ENCODE data around the gene LTA4H.
"Not testable (repeated sequence)": the region's sequence is repeated elsewhere in the genome, so short reads cannot be mapped to it uniquely, and the experiment has no call there.

The LTA4H gene

DNA sequence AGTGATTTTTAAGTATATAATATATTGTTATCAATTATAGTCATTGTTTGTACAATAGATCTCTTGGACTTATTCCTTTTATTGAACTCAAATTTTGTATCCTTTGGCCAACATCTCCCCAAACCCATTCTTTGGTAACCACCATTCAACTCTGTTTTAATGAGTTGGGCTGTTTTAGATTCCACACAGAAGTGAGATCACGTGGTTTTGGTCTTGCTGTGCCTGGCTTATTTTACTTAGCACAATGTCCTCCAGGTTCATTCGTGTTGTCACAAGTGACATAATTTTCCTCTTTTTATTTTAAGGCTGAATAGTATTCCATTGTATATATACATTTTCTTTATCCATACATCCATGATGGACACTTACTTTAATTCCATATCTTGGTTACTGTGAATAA is 40.2 kb upstream of the LTA4H start:
- TF ChIP-seq, protein P1, sequence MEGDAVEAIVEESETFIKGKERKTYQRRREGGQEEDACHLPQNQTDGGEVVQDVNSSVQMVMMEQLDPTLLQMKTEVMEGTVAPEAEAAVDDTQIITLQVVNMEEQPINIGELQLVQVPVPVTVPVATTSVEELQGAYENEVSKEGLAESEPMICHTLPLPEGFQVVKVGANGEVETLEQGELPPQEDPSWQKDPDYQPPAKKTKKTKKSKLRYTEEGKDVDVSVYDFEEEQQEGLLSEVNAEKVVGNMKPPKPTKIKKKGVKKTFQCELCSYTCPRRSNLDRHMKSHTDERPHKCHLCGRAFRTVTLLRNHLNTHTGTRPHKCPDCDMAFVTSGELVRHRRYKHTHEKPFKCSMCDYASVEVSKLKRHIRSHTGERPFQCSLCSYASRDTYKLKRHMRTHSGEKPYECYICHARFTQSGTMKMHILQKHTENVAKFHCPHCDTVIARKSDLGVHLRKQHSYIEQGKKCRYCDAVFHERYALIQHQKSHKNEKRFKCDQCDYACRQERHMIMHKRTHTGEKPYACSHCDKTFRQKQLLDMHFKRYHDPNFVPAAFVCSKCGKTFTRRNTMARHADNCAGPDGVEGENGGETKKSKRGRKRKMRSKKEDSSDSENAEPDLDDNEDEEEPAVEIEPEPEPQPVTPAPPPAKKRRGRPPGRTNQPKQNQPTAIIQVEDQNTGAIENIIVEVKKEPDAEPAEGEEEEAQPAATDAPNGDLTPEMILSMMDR (conservative IDR thresholded peaks at IDR 0.05): no peak
- H3K27ac ChIP-seq: no peak overlapping the region

DNA sequence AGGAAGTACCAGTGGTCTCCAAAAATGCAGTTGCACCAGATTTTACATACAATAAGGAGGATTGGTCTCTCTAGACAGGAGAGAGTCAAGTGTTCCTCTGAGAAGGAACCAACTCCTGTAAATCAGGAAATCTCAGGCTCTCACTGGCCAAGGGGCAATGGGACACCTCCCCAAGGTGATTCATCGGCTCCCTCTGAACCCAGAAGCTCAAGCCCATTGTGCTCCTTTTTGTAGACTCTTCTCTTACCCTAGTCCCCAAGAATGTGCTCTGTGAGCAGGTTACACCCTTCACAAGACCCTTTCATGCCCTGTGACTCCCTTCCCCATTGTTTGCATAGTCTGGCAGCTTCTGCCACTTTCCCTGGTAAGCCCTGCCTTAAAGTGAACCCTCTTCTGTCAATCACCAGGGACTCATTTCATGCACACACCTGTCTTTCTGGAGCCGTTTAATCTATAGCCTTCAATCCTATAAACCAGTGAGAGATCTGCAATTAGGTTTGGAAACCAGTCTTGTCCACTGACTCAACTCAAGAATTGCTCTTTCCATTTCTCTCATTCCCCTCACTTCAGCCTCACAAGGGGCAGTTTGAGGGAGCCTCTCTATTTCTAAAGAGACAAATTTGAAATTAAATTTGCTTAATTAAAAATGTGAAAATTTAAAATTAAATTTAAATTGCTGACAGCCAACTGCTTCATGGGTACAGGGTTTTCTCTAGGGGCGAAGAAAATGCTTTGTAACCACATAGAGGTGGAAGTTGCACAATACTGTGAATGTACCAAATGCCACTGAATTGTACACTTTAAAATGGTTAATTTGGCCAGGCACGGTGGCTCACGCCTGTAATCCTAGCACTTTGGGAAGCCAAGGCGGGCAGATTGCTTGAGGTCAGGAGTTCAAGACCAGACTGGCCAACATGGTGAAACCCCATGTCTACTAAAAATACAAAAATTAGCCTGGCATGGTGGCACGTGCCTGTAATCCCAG is 38.3 kb upstream of the LTA4H start:
- no peak overlapping the region for H3K27ac ChIP-seq
- TF ChIP-seq, protein P1 (conservative IDR thresholded peaks at IDR 0.05): no peak

DNA sequence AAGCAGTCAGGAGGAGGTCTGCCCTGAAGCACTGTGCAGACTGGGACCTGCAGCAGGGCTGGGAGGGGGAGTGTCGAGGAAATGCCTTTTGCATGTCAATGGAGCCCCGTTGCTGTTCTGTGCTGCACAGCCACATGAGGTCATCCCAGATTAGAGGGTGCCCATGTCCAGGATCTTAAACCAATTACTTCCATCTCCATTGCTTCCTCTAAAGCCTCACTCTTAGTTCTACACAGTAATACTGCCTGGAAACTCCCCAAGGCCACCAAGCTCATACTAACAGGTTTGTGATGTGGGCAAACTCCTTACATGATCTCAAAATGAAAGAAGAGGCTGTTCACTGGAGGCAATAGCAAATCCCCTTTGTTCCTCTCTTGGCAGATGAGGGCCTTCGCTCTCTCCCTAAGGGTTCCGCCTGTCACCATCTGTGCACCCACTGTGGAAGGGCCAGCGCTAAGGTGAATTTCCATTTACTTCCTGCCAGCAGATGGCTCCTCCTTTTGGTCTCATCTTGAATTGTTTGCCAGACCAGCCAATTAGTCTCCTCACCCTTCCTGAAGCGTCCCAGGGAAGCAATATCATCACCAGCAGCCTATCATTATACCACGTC is 35.4 kb upstream of the LTA4H start:
- TF ChIP-seq, protein P1 (conservative IDR thresholded peaks at IDR 0.05): no peak; the same call in 1 of the 2 replicates
- H3K27ac ChIP-seq: no peak overlapping the region

DNA sequence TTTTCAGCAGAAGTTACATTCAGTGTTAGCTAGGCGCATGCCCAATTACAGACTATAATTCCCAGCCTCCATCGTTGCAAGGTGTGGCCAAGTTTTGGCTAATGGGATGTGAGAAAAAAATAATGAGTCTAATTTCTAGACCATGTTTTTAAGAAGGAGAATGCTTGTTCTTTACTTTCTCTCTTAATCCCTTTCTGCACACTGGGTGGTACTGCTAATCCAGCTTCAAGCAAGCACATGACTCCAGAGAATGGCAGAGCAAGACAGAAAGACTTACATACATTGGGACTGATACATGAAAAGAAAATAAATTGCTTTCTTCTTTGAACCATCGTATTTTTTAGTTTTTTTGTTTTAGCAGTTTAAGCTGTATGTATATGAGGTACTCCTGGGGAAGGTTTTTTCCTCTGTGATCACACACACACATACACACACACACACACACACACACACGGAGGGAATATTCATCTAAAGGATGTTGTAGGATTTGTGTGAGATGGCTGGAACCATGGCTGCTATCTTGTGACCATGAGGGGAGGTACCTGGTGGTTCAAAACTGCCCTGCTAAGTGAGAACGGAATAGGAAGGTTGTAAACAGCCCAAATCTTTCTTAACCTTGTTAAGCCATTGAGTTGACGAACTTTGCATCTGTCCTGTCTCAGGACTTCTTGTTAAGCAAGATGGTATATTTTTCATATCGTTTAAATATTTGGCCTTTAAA is 34.3 kb upstream of the LTA4H start:
- no peak overlapping the region for H3K27ac ChIP-seq
- TF ChIP-seq, protein P1 (conservative IDR thresholded peaks at IDR 0.05): no peak

DNA sequence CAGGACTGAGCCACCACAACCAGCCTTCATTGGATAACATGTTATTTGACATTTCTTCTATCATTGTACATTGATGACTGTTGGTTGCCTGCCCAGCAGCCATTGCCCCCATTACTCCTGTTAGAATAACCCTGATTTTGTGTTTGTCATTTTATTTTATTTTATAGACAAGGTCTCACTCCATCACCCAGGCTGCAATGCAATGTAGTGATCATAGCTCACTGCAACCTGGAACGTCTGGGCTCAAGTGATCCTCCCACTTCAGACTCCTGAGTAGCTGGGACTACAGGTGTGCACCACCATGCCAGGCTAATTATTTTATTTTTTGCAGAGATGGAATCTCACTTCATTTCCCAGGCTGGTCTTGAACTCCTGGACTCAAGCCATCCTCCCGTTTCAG is 33.2 kb upstream of the LTA4H start:
- TF ChIP-seq, protein P1 (conservative IDR thresholded peaks at IDR 0.05): no peak
- no peak overlapping the region for H3K27ac ChIP-seq

DNA sequence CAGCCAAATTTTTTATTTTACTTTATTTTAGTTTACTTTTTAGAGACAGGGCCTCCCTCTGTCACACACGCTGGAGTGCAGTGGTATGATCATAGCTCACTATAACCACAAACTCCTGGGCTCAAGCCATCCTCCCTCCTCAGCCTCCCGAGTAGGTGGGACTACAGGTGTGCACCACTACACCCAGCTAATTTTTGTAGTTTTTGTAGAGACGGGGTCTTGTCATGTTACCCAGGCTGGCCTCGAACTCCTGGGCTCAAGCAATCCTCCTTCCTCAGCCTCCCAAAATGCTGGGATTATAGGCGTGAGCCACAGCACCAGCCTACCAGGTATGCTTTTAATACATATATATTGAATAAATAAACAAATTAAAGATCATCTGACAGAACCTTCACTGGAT is 32.7 kb upstream of the LTA4H start:
- H3K27ac ChIP-seq: no peak overlapping the region
- TF ChIP-seq, protein P1 (conservative IDR thresholded peaks at IDR 0.05): no peak

DNA sequence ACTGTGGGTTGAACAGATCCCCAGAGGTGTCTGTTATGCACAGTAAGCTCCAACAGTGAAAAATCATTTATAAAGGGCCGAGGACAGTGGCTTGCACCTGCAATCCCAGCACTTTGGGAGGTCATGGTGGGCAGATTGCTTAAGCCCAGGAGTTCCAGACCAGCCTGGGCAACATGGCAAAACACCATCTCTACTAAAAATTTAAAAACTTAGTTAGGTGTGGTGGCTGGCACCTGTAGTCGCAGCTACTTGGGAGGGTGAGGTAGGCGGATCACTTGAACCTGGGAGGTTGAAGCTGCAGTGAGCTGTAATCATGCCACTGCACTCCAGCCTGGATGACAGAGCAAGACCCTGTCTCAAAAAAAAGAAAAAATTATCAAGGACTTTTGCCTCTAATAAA is 30.4 kb upstream of the LTA4H start:
- H3K27ac ChIP-seq: not testable (repeated sequence)
